ENCODE data around the gene ARMC6.

ARMC6 gene

DNA sequence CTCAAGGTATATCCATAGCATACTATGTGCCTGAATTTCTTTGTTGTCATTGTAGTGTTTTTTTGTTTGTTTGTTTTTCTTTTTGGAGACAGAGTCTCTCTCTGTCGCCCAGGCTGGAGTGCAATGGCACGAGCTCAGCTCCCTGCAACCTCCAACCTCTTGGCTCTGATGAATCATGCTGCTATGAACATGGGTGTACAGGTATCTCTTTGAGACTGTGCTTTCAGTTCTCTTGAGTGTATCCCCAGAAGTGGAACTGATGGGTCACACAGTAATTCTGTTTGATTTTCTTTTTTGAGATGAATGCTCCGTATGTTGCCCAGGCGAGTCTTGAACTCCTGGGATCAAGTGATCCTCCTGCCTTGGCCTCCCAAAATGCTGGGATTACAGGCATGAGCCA is 16.7 kb downstream of the ARMC6 start:
- Histone ChIP-seq H3K9ac (ENCODE audit: low read length) (no peak overlapping the region), H3K9me3 (replicated peaks; ENCODE audit: insufficient read depth, low read length) (no peaks in the 10 kb centered on the region), H3K9me2 (replicated peaks; ENCODE audit: insufficient read depth, low read length) (no peaks in the 10 kb centered on the region), H3K79me2 (ENCODE audit: low read length) (peaks cover 3% of the 10 kb centered on the region; the same call in 1 of the 2 replicates), H3K27ac (ENCODE audit: low read length) (no peak overlapping the region), H4K20me1 (ENCODE audit: insufficient read depth, low read length) (no peaks in the 10 kb centered on the region), H3K4me1 (ENCODE audit: low read length) (no peaks in the 10 kb centered on the region), H3K36me3 (replicated peaks; ENCODE audit: insufficient read depth, low read length) (no peaks in the 10 kb centered on the region), H2AFZ (ENCODE audit: low read length) (no peak overlapping the region), H3K27me3 (replicated peaks; ENCODE audit: insufficient read depth, low read length) (no peaks in the 10 kb centered on the region), H3K4me2 (ENCODE audit: low read depth, low read length) (no peak overlapping the region), H3K4me3 (ENCODE audit: low read length) (no peak overlapping the region), H3F3A (ENCODE audit: insufficient read depth, low read length) (no peaks in the 10 kb centered on the region)
- DNase-seq: no peak
- TF ChIP-seq, protein P1, sequence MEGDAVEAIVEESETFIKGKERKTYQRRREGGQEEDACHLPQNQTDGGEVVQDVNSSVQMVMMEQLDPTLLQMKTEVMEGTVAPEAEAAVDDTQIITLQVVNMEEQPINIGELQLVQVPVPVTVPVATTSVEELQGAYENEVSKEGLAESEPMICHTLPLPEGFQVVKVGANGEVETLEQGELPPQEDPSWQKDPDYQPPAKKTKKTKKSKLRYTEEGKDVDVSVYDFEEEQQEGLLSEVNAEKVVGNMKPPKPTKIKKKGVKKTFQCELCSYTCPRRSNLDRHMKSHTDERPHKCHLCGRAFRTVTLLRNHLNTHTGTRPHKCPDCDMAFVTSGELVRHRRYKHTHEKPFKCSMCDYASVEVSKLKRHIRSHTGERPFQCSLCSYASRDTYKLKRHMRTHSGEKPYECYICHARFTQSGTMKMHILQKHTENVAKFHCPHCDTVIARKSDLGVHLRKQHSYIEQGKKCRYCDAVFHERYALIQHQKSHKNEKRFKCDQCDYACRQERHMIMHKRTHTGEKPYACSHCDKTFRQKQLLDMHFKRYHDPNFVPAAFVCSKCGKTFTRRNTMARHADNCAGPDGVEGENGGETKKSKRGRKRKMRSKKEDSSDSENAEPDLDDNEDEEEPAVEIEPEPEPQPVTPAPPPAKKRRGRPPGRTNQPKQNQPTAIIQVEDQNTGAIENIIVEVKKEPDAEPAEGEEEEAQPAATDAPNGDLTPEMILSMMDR (IDR thresholded peaks at IDR 0.05; ENCODE audit: low read length): no peak
- no peak for TF ChIP-seq EZH2 (optimal IDR thresholded peaks at IDR 0.05; ENCODE audit: low read depth, low read length)
- TF ChIP-seq EZH2phosphoT487 (IDR thresholded peaks at IDR 0.05; ENCODE audit: low read length): no peak

DNA sequence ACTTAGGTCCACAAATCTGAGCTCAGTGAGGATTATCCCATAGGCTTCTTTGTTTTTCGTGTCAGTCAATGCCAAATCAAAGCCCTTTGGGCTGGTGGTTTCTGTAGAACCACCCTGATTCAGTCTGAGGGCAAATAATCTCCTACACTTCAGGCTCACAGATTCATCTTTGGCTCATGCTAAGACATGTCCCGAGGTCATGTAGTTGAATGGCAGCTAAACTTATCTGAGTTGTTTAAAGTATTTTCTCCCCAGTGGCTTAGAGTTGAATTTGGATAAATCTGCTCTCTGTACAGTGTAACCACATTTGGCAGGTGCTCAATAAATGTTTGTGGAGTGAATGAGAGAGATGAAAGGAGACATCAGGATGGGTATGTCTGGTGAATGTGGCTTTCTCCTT is 17.3 kb downstream of the ARMC6 start:
- H3K4me1 ChIP-seq (ENCODE audit: low read length): no peaks in the 10 kb centered on the region
- peaks cover 3% of the 10 kb centered on the region; the same call in 1 of the 2 replicates for H3K79me2 ChIP-seq (ENCODE audit: low read length)
- no peak overlapping the region for H3K27ac ChIP-seq (ENCODE audit: low read length)
- DNase-seq: no peak
- TF ChIP-seq, protein P1 (IDR thresholded peaks at IDR 0.05; ENCODE audit: low read length): no peak
- TF ChIP-seq EZH2phosphoT487 (IDR thresholded peaks at IDR 0.05; ENCODE audit: low read length) (no peak), EZH2 (optimal IDR thresholded peaks at IDR 0.05; ENCODE audit: low read depth, low read length) (no peak)
- no peaks in the 10 kb centered on the region for H3K9me2 ChIP-seq (replicated peaks; ENCODE audit: insufficient read depth, low read length)
- H4K20me1 ChIP-seq (ENCODE audit: insufficient read depth, low read length): no peaks in the 10 kb centered on the region
- H3F3A ChIP-seq (ENCODE audit: insufficient read depth, low read length): no peaks in the 10 kb centered on the region
- H3K27me3 ChIP-seq (replicated peaks; ENCODE audit: insufficient read depth, low read length): no peaks in the 10 kb centered on the region
- no peaks in the 10 kb centered on the region for H3K9me3 ChIP-seq (replicated peaks; ENCODE audit: insufficient read depth, low read length)
- no peak overlapping the region for H3K4me3 ChIP-seq (ENCODE audit: low read length)
- no peak overlapping the region for H3K9ac ChIP-seq (ENCODE audit: low read length)
- no peak overlapping the region for H3K4me2 ChIP-seq (ENCODE audit: low read depth, low read length)
- no peak overlapping the region for H2AFZ ChIP-seq (ENCODE audit: low read length)
- H3K36me3 ChIP-seq (replicated peaks; ENCODE audit: insufficient read depth, low read length): no peaks in the 10 kb centered on the region

DNA sequence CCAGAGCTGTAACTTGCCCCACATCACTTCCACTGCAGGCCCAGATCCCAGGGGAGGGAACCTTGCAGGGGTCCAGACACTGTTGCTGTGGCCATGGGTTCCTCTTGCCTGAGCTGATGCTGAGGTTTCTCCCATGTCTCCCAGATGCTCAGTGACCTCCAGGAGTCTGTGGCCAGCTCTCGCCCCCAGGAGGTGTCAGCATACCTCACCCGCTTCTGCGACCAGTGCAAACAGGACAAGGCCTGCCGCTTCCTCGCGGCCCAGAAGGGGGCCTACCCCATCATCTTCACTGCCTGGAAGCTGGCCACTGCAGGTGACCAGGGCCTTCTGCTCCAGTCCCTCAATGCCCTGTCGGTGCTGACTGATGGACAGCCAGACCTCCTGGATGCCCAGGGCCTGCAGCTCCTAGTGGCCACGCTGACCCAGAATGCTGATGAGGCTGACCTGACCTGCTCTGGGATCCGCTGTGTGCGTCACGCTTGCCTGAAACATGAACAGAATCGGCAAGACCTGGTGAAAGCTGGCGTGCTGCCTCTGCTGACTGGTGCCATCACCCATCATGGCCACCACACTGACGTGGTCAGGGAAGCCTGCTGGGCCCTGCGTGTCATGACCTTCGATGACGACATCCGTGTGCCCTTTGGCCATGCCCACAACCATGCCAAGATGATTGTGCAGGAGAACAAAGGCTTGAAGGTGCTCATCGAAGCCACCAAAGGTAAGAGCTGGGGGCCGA is 18.2 kb downstream of the ARMC6 start:
- no peak overlapping the region for H3K4me2 ChIP-seq (ENCODE audit: low read depth, low read length)
- H3K79me2 ChIP-seq (ENCODE audit: low read length): peaks cover 3% of the 10 kb centered on the region; the same call in 1 of the 2 replicates
- no peaks in the 10 kb centered on the region for H3K36me3 ChIP-seq (replicated peaks; ENCODE audit: insufficient read depth, low read length)
- DNase-seq: no peak
- no peaks in the 10 kb centered on the region for H3F3A ChIP-seq (ENCODE audit: insufficient read depth, low read length)
- no peak overlapping the region for H3K27ac ChIP-seq (ENCODE audit: low read length)
- TF ChIP-seq EZH2phosphoT487 (IDR thresholded peaks at IDR 0.05; ENCODE audit: low read length) (no peak), EZH2 (optimal IDR thresholded peaks at IDR 0.05; ENCODE audit: low read depth, low read length) (no peak)
- TF ChIP-seq, protein P1 (IDR thresholded peaks at IDR 0.05; ENCODE audit: low read length): no peak
- H3K4me3 ChIP-seq (ENCODE audit: low read length): no peak overlapping the region
- no peaks in the 10 kb centered on the region for H3K9me2 ChIP-seq (replicated peaks; ENCODE audit: insufficient read depth, low read length)
- H3K4me1 ChIP-seq (ENCODE audit: low read length): no peaks in the 10 kb centered on the region
- no peaks in the 10 kb centered on the region for H3K27me3 ChIP-seq (replicated peaks; ENCODE audit: insufficient read depth, low read length)
- no peak overlapping the region for H2AFZ ChIP-seq (ENCODE audit: low read length)
- H3K9ac ChIP-seq (ENCODE audit: low read length): no peak overlapping the region
- H3K9me3 ChIP-seq (replicated peaks; ENCODE audit: insufficient read depth, low read length): no peaks in the 10 kb centered on the region
- H4K20me1 ChIP-seq (ENCODE audit: insufficient read depth, low read length): no peaks in the 10 kb centered on the region

Data from MM.1S (cell line).